Suprapubic skin (tissue), 4 donors: ENCODE results near the gene PRTG. TPM values are rescaled to one million over a fixed set of nuclear protein-coding genes. Genes with fewer than 3 reads are reported as not detected.
A peak's percentile ranks its signal among the peaks of the same experiment; 100 is the strongest.

Source experiments
- DNase-seq, 2 donors: peaks; one replicate each; pipeline ENCODE4 v3.0.0-alpha.2; 2019; ENCODE audit warnings: low spot score in 2 of 2
- H3K27ac ChIP-seq: fragments of 200-600 bp; sonication (generic); one replicate; pipeline ENCODE4 v1.5.1; 2019
- H3K27me3 ChIP-seq: fragments of 200-600 bp; sonication (generic); one replicate; pipeline ENCODE4 v1.5.1; 2019
- H3K36me3 ChIP-seq: fragments of 200-600 bp; sonication (generic); one replicate; pipeline ENCODE4 v1.5.1; 2019
- H3K4me1 ChIP-seq: fragments of 200-600 bp; sonication (generic); one replicate; pipeline ENCODE4 v1.5.1; 2019
- H3K4me3 ChIP-seq: fragments of 200-600 bp; sonication (generic); one replicate; pipeline ENCODE4 v1.5.1; 2019; ENCODE audit warnings: mild to moderate bottlenecking
- H3K9me3 ChIP-seq: fragments of 200-600 bp; sonication (generic); one replicate; pipeline ENCODE4 v1.5.1; 2019
- CTCF ChIP-seq, 2 donors: fragments of 200-600 bp in 1 of 2; fragments of 450-650 bp in 1 of 2; sonication (generic) in 1 of 2; IDR thresholded peaks; one replicate each; pipeline ENCODE4 v1.5.1; 2016 to 2019; ENCODE audit warnings: antibody characterized with exemption in 2 of 2, mild to moderate bottlenecking in 1 of 2, moderate library complexity in 1 of 2
- EP300 ChIP-seq: sonication (generic); formaldehyde crosslinking; IDR thresholded peaks from one replicate; pipeline ENCODE4 v1.6.1; 2017; ENCODE audit warnings: antibody characterized with exemption
- POLR2A ChIP-seq, 2 donors: fragments of 450-650 bp; IDR thresholded peaks; one replicate each; pipeline ENCODE4 v1.6.1; 2017; ENCODE audit warnings: antibody characterized with exemption in 2 of 2, mild to moderate bottlenecking in 2 of 2, moderate library complexity in 2 of 2
- POLR2AphosphoS5 ChIP-seq, 3 donors: sonication (generic); formaldehyde crosslinking; IDR thresholded peaks; one replicate each; pipeline ENCODE4 v1.6.1; 2017; ENCODE audit warnings: antibody characterized with exemption in 3 of 3
- WGBS: methylation state at CpG from one replicate; pipeline ENCODE4 v1.1.5; 2018; 5-methylcytosine and 5-hydroxymethylcytosine counted together
- total RNA-seq, 4 donors: library from RNA; depleted of rRNA; stranded (reverse); fragments of >200 nt; gene quantifications; one replicate each; pipeline ENCODE4 v1.1.0, GENCODE V29; 2016

Gene PRTG
- total RNA-seq, 4 donors from 2014 or later, result 0.08 to 0.49 (median 0.24) TPM; not detected in 1

- no peak for TF ChIP-seq POLR2A (IDR thresholded peaks at IDR 0.05)
- TF ChIP-seq CTCF (IDR thresholded peaks at IDR 0.05), result no peak
- no peaks in the 10 kb centered on the region for H3K9me3 ChIP-seq
- no peak overlapping the region for H3K4me3 ChIP-seq
- 30% methylated on average over 7 of the region's 7 CpGs for WGBS
- no peaks in the 10 kb centered on the region for H3K36me3 ChIP-seq
- peaks cover 6% of the 10 kb centered on the region for H3K4me1 ChIP-seq
- peak in 1 of 2 donors; percentile 67 for DNase-seq
- H3K27me3 ChIP-seq, result no peaks in the 10 kb centered on the region
- peak overlapping the region; percentile 40 for H3K27ac ChIP-seq
Measured at GRCh38 chr15:55627730-55628368, 115.1 kb downstream of the PRTG start.

- TF ChIP-seq CTCF (IDR thresholded peaks at IDR 0.05), result no peak
- TF ChIP-seq EP300, result no peak
- no peak for TF ChIP-seq POLR2AphosphoS5 (IDR thresholded peaks at IDR 0.05)
- no peak for TF ChIP-seq POLR2A (IDR thresholded peaks at IDR 0.05)
- H3K4me3 ChIP-seq, result no peak overlapping the region
- H3K27ac ChIP-seq, result no peak overlapping the region
- H3K9me3 ChIP-seq, result no peaks in the 10 kb centered on the region
- H3K36me3 ChIP-seq, result no peaks in the 10 kb centered on the region
- H3K27me3 ChIP-seq, result no peaks in the 10 kb centered on the region
- H3K4me1 ChIP-seq, result no peaks in the 10 kb centered on the region
- no peak for DNase-seq
- 74% methylated on average over 6 of the region's 6 CpGs for WGBS
Measured at GRCh38 chr15:55619783-55620182, 123.2 kb downstream of the PRTG start.

- no peaks in the 10 kb centered on the region for H3K4me1 ChIP-seq
- peaks cover 4% of the 10 kb centered on the region for H3K27me3 ChIP-seq
- H3K36me3 ChIP-seq, result no peaks in the 10 kb centered on the region
- no peak overlapping the region for H3K4me3 ChIP-seq
- no peak for DNase-seq
- 93% methylated on average over 4 of the region's 4 CpGs for WGBS
- no peaks in the 10 kb centered on the region for H3K9me3 ChIP-seq
- TF ChIP-seq POLR2A (IDR thresholded peaks at IDR 0.05) (no peak), CTCF (IDR thresholded peaks at IDR 0.05) (no peak), POLR2AphosphoS5 (IDR thresholded peaks at IDR 0.05) (no peak), EP300 (no peak)
- H3K27ac ChIP-seq, result no peak overlapping the region
Measured at GRCh38 chr15:55618387-55618786, 124.6 kb downstream of the PRTG start.

GRCh38 chr15:55615445-55615844 is 127.5 kb downstream of the PRTG start:
- Histone ChIP-seq H3K9me3 (no peaks in the 10 kb centered on the region), H3K36me3 (no peaks in the 10 kb centered on the region), H3K4me3 (no peak overlapping the region), H3K27ac (no peak overlapping the region), H3K27me3 (peaks cover 8% of the 10 kb centered on the region), H3K4me1 (no peaks in the 10 kb centered on the region)
- no peak for DNase-seq
- 47% methylated on average over 1 of the region's 1 CpG for WGBS
- no peak for TF ChIP-seq POLR2A (IDR thresholded peaks at IDR 0.05)

GRCh38 chr15:55613727-55614126 is 129.2 kb downstream of the PRTG start:
- Histone ChIP-seq H3K27me3 (peaks cover 8% of the 10 kb centered on the region), H3K27ac (no peak overlapping the region), H3K9me3 (no peaks in the 10 kb centered on the region), H3K36me3 (no peaks in the 10 kb centered on the region), H3K4me1 (no peaks in the 10 kb centered on the region), H3K4me3 (no peak overlapping the region)
- 66% methylated on average over 4 of the region's 4 CpGs for WGBS
- TF ChIP-seq POLR2AphosphoS5 (IDR thresholded peaks at IDR 0.05), result no peak
- no peak for TF ChIP-seq EP300
- TF ChIP-seq CTCF (IDR thresholded peaks at IDR 0.05), result no peak
- no peak for TF ChIP-seq POLR2A (IDR thresholded peaks at IDR 0.05)
- DNase-seq, result no peak

GRCh38 chr15:55606214-55606613 is 136.7 kb downstream of the PRTG start:
- WGBS, result 95% methylated on average over 5 of the region's 5 CpGs
- Histone ChIP-seq H3K27ac (no peak overlapping the region), H3K4me3 (no peak overlapping the region), H3K9me3 (no peaks in the 10 kb centered on the region), H3K4me1 (no peaks in the 10 kb centered on the region), H3K27me3 (no peaks in the 10 kb centered on the region), H3K36me3 (no peaks in the 10 kb centered on the region)
- no peak for DNase-seq
- TF ChIP-seq CTCF (IDR thresholded peaks at IDR 0.05) (no peak), POLR2AphosphoS5 (IDR thresholded peaks at IDR 0.05) (no peak), POLR2A (IDR thresholded peaks at IDR 0.05) (no peak), EP300 (no peak)
